ENCODE measurements around the gene MOCS1. TPM values are rescaled to one million over a fixed set of nuclear protein-coding genes. Genes with fewer than 3 reads are reported as not detected.

MOCS1 gene
- total RNA-seq, 1 experiment from 2014 or later = not detected

GRCh38 chr6:39896701-39897100 lies 37.6 kb downstream of the MOCS1 start:
- Histone ChIP-seq H3K4me3 (no peak overlapping the region), H3K9me3 (ENCODE audit: insufficient read depth, low read depth) (no peaks in the 10 kb centered on the region), H3K27me3 (ENCODE audit: insufficient read depth, low read depth) (peaks cover 42% of the 10 kb centered on the region), H2AFZ (no peak overlapping the region), H3K9me2 (ENCODE audit: insufficient read depth) (no peaks in the 10 kb centered on the region), H3K4me1 (replicated peaks; ENCODE audit: insufficient read depth) (no peaks in the 10 kb centered on the region), H4K20me1 (ENCODE audit: insufficient read depth) (no peaks in the 10 kb centered on the region), H3K27ac (no peak overlapping the region), H3K4me2 (no peak overlapping the region), H3F3A (ENCODE audit: insufficient read depth, low read depth) (no peaks in the 10 kb centered on the region), H3K36me3 (ENCODE audit: low read depth) (no peaks in the 10 kb centered on the region), H3K79me2 (ENCODE audit: low read depth) (no peaks in the 10 kb centered on the region)
- TF ChIP-seq EZH2 (IDR thresholded peaks at IDR 0.05; ENCODE audit: low read depth) (no peak), CTCF (conservative IDR thresholded peaks at IDR 0.05) (no peak)
- no peak for DNase-seq
- ChIA-PET POLR2A (ENCODE audit: unreplicated experiment) (no interaction called here), CTCF (no interaction called here)
- intact Hi-C loops (cut with micrococcal nuclease; ENCODE audit: unreplicated experiment) = no loop called here
- no TSS peak for BruUV-seq (replicated peaks)

DNA sequence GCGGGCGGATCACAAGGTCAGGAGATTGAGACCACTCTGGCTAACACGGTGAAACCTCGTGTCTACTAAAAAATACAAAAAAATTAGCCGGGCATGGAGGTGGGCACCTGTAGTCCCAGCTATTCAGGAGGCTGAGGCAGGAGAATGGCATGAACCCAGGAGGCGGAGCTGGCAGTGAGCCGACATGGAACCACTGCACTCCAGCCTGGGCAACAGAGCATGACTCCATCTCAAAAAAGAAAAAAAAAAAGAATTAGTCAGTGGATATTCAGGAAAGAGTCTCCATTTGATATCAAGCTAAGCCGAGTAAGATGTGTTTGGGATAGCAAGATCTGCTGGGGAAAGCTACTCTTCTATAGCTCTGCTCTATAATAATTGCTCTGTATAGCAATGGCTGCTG lies 41.0 kb downstream of the MOCS1 start:
- CTCF ChIA-PET = no interaction called here
- H3K4me1 ChIP-seq (replicated peaks; ENCODE audit: insufficient read depth) = no peaks in the 10 kb centered on the region
- H3K9me3 ChIP-seq (ENCODE audit: insufficient read depth, low read depth) = no peaks in the 10 kb centered on the region
- no peaks in the 10 kb centered on the region for H4K20me1 ChIP-seq (ENCODE audit: insufficient read depth)
- no peak overlapping the region for H3K4me2 ChIP-seq
- H3K79me2 ChIP-seq (ENCODE audit: low read depth) = no peaks in the 10 kb centered on the region
- no peaks in the 10 kb centered on the region for H3K36me3 ChIP-seq (ENCODE audit: low read depth)
- DNase-seq = no peak
- H3K27ac ChIP-seq = no peak overlapping the region
- no peak overlapping the region for H3K4me3 ChIP-seq
- no peaks in the 10 kb centered on the region for H3K9me2 ChIP-seq (ENCODE audit: insufficient read depth)
- POLR2A ChIA-PET (ENCODE audit: unreplicated experiment) = no interaction called here
- no peaks in the 10 kb centered on the region for H3F3A ChIP-seq (ENCODE audit: insufficient read depth, low read depth)
- intact Hi-C loops (cut with micrococcal nuclease; ENCODE audit: unreplicated experiment) = no loop called here
- no TSS peak for BruUV-seq (replicated peaks)
- H2AFZ ChIP-seq = no peak overlapping the region
- no peak for TF ChIP-seq CTCF (conservative IDR thresholded peaks at IDR 0.05)
- no peak for TF ChIP-seq EZH2 (IDR thresholded peaks at IDR 0.05; ENCODE audit: low read depth)
- peaks cover 28% of the 10 kb centered on the region for H3K27me3 ChIP-seq (ENCODE audit: insufficient read depth, low read depth)

- no TSS peak for BruUV-seq (replicated peaks)
- no peaks in the 10 kb centered on the region for H3K36me3 ChIP-seq (ENCODE audit: low read depth)
- TF ChIP-seq CTCF (conservative IDR thresholded peaks at IDR 0.05) = peak; percentile 57
- no peak for TF ChIP-seq EZH2 (IDR thresholded peaks at IDR 0.05; ENCODE audit: low read depth)
- H3K27ac ChIP-seq = no peak overlapping the region
- no peaks in the 10 kb centered on the region for H3K9me3 ChIP-seq (ENCODE audit: insufficient read depth, low read depth)
- no peak overlapping the region for H3K4me2 ChIP-seq
- H4K20me1 ChIP-seq (ENCODE audit: insufficient read depth) = no peaks in the 10 kb centered on the region
- intact Hi-C loops (cut with micrococcal nuclease; ENCODE audit: unreplicated experiment) = no loop called here
- H3K79me2 ChIP-seq (ENCODE audit: low read depth) = no peaks in the 10 kb centered on the region
- no peaks in the 10 kb centered on the region for H3K9me2 ChIP-seq (ENCODE audit: insufficient read depth)
- no peak overlapping the region for H3K4me3 ChIP-seq
- no peak overlapping the region for H2AFZ ChIP-seq
- DNase-seq = peak in 1 of 2 experiments; percentile 3
- POLR2A ChIA-PET (ENCODE audit: unreplicated experiment) = no interaction called here
- no peaks in the 10 kb centered on the region for H3K4me1 ChIP-seq (replicated peaks; ENCODE audit: insufficient read depth)
- CTCF ChIA-PET = no interaction called here
- H3F3A ChIP-seq (ENCODE audit: insufficient read depth, low read depth) = no peaks in the 10 kb centered on the region
- peaks cover 30% of the 10 kb centered on the region for H3K27me3 ChIP-seq (ENCODE audit: insufficient read depth, low read depth)
These were observed 41.7 kb downstream of the MOCS1 start for GRCh38 chr6:39892490-39893129.
